Upper lobe of left lung (tissue), 6 donors: ENCODE data around the gene NPRL2. TPM values are rescaled to one million over a fixed set of nuclear protein-coding genes. Genes with fewer than 3 reads are reported as not detected.

ENCODE experiments used
- ATAC-seq, 2 donors: fragments of 200-7000 bp; cut with Tn5 transposase; one replicate each; pipeline ENCODE4 v1.9.1; 2022; ENCODE audit warnings: mild to moderate bottlenecking in 2 of 2, moderate library complexity in 2 of 2; ENCODE audit not compliant: low FRiP score in 2 of 2
- DNase-seq, 2 donors: peaks; one replicate each; pipeline ENCODE4 v3.0.0-alpha.2; 2019 to 2020
- H3K27ac ChIP-seq, 4 donors: fragments of 200-600 bp; sonication (generic); one replicate each; pipeline ENCODE4 v1.5.1; 2016 to 2019
- H3K27me3 ChIP-seq, 4 donors: fragments of 200-600 bp; sonication (generic); one replicate each; pipeline ENCODE4 v1.5.1; 2017 to 2019
- H3K36me3 ChIP-seq, 4 donors: fragments of 200-600 bp; sonication (generic); one replicate each; pipeline ENCODE4 v1.5.1; 2016 to 2019
- H3K4me1 ChIP-seq, 4 donors: fragments of 200-600 bp; sonication (generic); one replicate each; pipeline ENCODE4 v1.5.1; 2018 to 2019
- H3K4me3 ChIP-seq, 4 donors: fragments of 200-600 bp; sonication (generic); one replicate each; pipeline ENCODE4 v1.5.1; 2017 to 2019; ENCODE audit warnings: mild to moderate bottlenecking in 2 of 4, moderate library complexity in 1 of 4
- H3K9me3 ChIP-seq, 4 donors: fragments of 200-600 bp; sonication (generic); one replicate each; pipeline ENCODE4 v1.5.1; 2018 to 2019
- CTCF ChIP-seq, 6 experiments: fragments of 450-650 bp in 4 of 6; fragments of 200-600 bp in 2 of 6; sonication (generic) in 2 of 6; IDR thresholded peaks; one replicate each; pipeline ENCODE4 v1.5.1; 2016 to 2019; ENCODE audit warnings: antibody characterized with exemption in 6 of 6
- EP300 ChIP-seq, 4 donors: sonication (generic); formaldehyde crosslinking; IDR thresholded peaks; one replicate each; pipeline ENCODE4 v1.5.1; 2017; ENCODE audit warnings: antibody characterized with exemption in 4 of 4, control low read depth in 2 of 4
- POLR2A ChIP-seq, 4 donors: fragments of 450-650 bp; IDR thresholded peaks; one replicate each; pipeline ENCODE4 v1.5.1; 2016 to 2017; ENCODE audit warnings: antibody characterized with exemption in 4 of 4, mild to moderate bottlenecking in 2 of 4
- POLR2AphosphoS5 ChIP-seq, 2 donors: sonication (generic); formaldehyde crosslinking; IDR thresholded peaks; one replicate each; pipeline ENCODE4 v1.5.1; 2017; ENCODE audit warnings: antibody characterized with exemption in 2 of 2
- WGBS, 2 donors: methylation state at CpG; one replicate each; pipeline ENCODE4 v1.1.5; 2017 to 2018; 5-methylcytosine and 5-hydroxymethylcytosine counted together
- total RNA-seq, 6 donors: library from RNA; depleted of rRNA in 4 of 6; stranded (reverse); fragments of >200 nt in 4 of 6; gene quantifications; one replicate each; pipeline versions ENCODE4 v1.1.0 to v1.2.1, GENCODE V29; 2016 to 2021
- donor health status: DM: no; HTN: no; CAD: no; lungs with moderate emphysema.
- donor health status: DM: no; HTN: yes; CAD: no; lungs with severe emphysema.

Gene NPRL2
- total RNA-seq, 6 donors from 2014 or later: 15.0 to 41.9 (median 17.3) TPM

GRCh38 chr3:50322115-50322385 lies 28.5 kb downstream of the NPRL2 start:
- H3K4me1 ChIP-seq: peaks cover 71 to 87% (median 82%) of the 10 kb centered on the region in 4 donors
- no peaks in the 10 kb centered on the region for H3K9me3 ChIP-seq
- DNase-seq (peak in 1 of 2 donors; percentile 88), ATAC-seq (no peak)
- H3K27me3 ChIP-seq: no peaks in the 10 kb centered on the region
- TF ChIP-seq EP300 (IDR thresholded peaks at IDR 0.05): no peak
- TF ChIP-seq POLR2A (IDR thresholded peaks at IDR 0.05): peak in 1 of 4 donors; percentile 47
- peak in 1 of 6 experiments; percentile 4 for TF ChIP-seq CTCF (IDR thresholded peaks at IDR 0.05)
- no peak for TF ChIP-seq POLR2AphosphoS5 (IDR thresholded peaks at IDR 0.05)
- H3K36me3 ChIP-seq: peaks cover 9 to 57% (median 39%) of the 10 kb centered on the region in 4 donors
- peak overlapping the region; percentile 65 to 96 (median 74) for H3K4me3 ChIP-seq
- H3K27ac ChIP-seq: peak overlapping the region; percentile 94 to 97 (median 95)
- WGBS, 2 donors: 19 to 27% methylated on average over 2 to 7 of the region's 14 CpGs

GRCh38 chr3:50321336-50322114 lies 29.1 kb downstream of the NPRL2 start:
- H3K4me1 ChIP-seq: peaks cover 73 to 87% (median 82%) of the 10 kb centered on the region in 4 donors
- peaks cover 9 to 62% (median 40%) of the 10 kb centered on the region in 4 donors for H3K36me3 ChIP-seq
- ATAC-seq (peak; percentile 78 to 92), DNase-seq (peak; percentile 90 to 95)
- peak overlapping the region; percentile 65 to 96 (median 74) for H3K4me3 ChIP-seq
- H3K9me3 ChIP-seq: no peaks in the 10 kb centered on the region
- H3K27me3 ChIP-seq: no peaks in the 10 kb centered on the region
- peak overlapping the region; percentile 94 to 97 (median 95) for H3K27ac ChIP-seq
- 3% methylated on average over 21 of the region's 59 CpGs; no CpG with 5 or more reads in 1 of the 2 donors for WGBS, 2 donors
- TF ChIP-seq CTCF (IDR thresholded peaks at IDR 0.05) (peak; percentile 37 to 74 (median 52)), POLR2AphosphoS5 (IDR thresholded peaks at IDR 0.05) (peak in 1 of 2 donors; percentile 32), POLR2A (IDR thresholded peaks at IDR 0.05) (peak in 3 of 4 donors; percentile 24 to 89 (median 44)), EP300 (IDR thresholded peaks at IDR 0.05) (no peak)

- peak overlapping the region; percentile 94 to 97 (median 95) for H3K27ac ChIP-seq
- TF ChIP-seq CTCF (IDR thresholded peaks at IDR 0.05) (no peak), EP300 (IDR thresholded peaks at IDR 0.05) (no peak), POLR2A (IDR thresholded peaks at IDR 0.05) (peak in 1 of 4 donors; percentile 19), POLR2AphosphoS5 (IDR thresholded peaks at IDR 0.05) (peak; percentile 6 to 45)
- DNase-seq (peak; percentile 83 to 95), ATAC-seq (peak in 1 of 2 donors; percentile 84)
- peaks cover 76 to 89% (median 87%) of the 10 kb centered on the region in 4 donors for H3K4me1 ChIP-seq
- no peaks in the 10 kb centered on the region for H3K27me3 ChIP-seq
- 1% methylated on average over 13 to 25 of the region's 45 CpGs for WGBS, 2 donors
- no peaks in the 10 kb centered on the region for H3K9me3 ChIP-seq
- peak overlapping the region; percentile 65 to 96 (median 74) for H3K4me3 ChIP-seq
- peaks cover 11 to 62% (median 38%) of the 10 kb centered on the region in 4 donors for H3K36me3 ChIP-seq
These were observed 29.7 kb downstream of the NPRL2 start for GRCh38 chr3:50320853-50321335.

GRCh38 chr3:50319894-50320625 lies 30.5 kb downstream of the NPRL2 start:
- Histone ChIP-seq H3K9me3 (no peaks in the 10 kb centered on the region), H3K27ac (peak overlapping the region; percentile 94 to 97 (median 95)), H3K27me3 (no peaks in the 10 kb centered on the region), H3K4me1 (peaks cover 83 to 90% (median 86%) of the 10 kb centered on the region in 4 donors), H3K36me3 (peaks cover 13 to 65% (median 32%) of the 10 kb centered on the region in 4 donors), H3K4me3 (peak overlapping the region; percentile 65 to 96 (median 74))
- 60 to 66% methylated on average over 1 to 29 of the region's 29 CpGs for WGBS, 2 donors
- ATAC-seq: no peak
- TF ChIP-seq CTCF (IDR thresholded peaks at IDR 0.05): no peak
- TF ChIP-seq EP300 (IDR thresholded peaks at IDR 0.05): no peak
- TF ChIP-seq POLR2AphosphoS5 (IDR thresholded peaks at IDR 0.05): no peak
- TF ChIP-seq POLR2A (IDR thresholded peaks at IDR 0.05): no peak
- peak in 1 of 2 donors; percentile 65 for DNase-seq
